ENCODE measurements around the gene DNAH6. TPM values are rescaled to one million over a fixed set of nuclear protein-coding genes. Genes with fewer than 3 reads are reported as not detected.

Gene DNAH6
- total RNA-seq, 1 experiment from 2014 or later: 0.26 TPM

DNA sequence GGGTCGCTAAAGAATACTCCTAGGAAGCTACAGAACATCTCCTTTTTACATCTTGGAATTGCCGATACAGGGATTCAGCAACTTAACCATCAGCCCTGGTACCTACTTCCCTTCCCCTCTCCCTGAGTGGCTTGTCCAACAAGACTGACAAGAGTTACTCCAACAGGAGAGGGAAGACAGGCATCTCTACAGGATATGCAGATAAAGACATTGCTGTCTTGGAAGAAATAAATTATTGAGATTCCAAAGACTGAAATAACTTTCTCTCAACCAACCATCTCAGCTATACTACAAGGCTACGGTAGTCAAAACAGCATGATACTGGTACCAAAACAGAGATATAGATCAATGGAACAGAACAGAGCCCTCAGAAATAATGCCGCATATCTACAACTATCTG lies 277.3 kb downstream of the DNAH6 start:
- WGBS (ENCODE audit: extremely low coverage, insufficient read length, low lambda C conversion rate): no CpG with 5 or more reads among the region's 4 CpGs
- no peak overlapping the region for H3K4me2 ChIP-seq (ENCODE audit: insufficient read depth, insufficient read length, low read length)
- H2BK12ac ChIP-seq (ENCODE audit: insufficient read length, low read depth, low read length): no peak overlapping the region
- H3K9ac ChIP-seq (ENCODE audit: extremely low read depth, insufficient read length, low read length): no peak overlapping the region
- no peak for TF ChIP-seq CTCF (conservative IDR thresholded peaks at IDR 0.05)
- H2BK120ac ChIP-seq (ENCODE audit: low read depth, low read length, poor library complexity, severe bottlenecking): no peak overlapping the region
- H3K4me1 Mint-ChIP-seq: peaks cover 6 to 10% of the 10 kb centered on the region in 2 experiments
- no peaks in the 10 kb centered on the region for H3K23me2 ChIP-seq (ENCODE audit: insufficient read length, low read depth, low read length, poor library complexity, severe bottlenecking)
- H3K36me3 Mint-ChIP-seq (ENCODE audit: insufficient read depth in 1 of 3, low read depth in 3 of 3): no peaks in the 10 kb centered on the region
- no peak overlapping the region for H3K14ac ChIP-seq (ENCODE audit: insufficient read depth, low read length)
- no peak overlapping the region for H2BK5ac ChIP-seq (ENCODE audit: insufficient read length, low read length)
- H3K9me3 Mint-ChIP-seq: 0 out of 5 replicates have a peak, but pooled peaks cover 0 to 4% of the 10 kb centered on the region in 2 experiments
- H3K79me1 ChIP-seq (ENCODE audit: insufficient read depth, low read depth, low read length, poor library complexity, severe bottlenecking): no peaks in the 10 kb centered on the region
- H3T11ph ChIP-seq (ENCODE audit: low read length): no peak overlapping the region
- H3K9me3 ChIP-seq (ENCODE audit: control insufficient read depth, low read depth, low read length): no peaks in the 10 kb centered on the region
- H2BK15ac ChIP-seq (ENCODE audit: low read depth, low read length): no peak overlapping the region
- no peak overlapping the region for H4K8ac ChIP-seq (replicated peaks; ENCODE audit: insufficient read length, low read depth, low read length)
- no peaks in the 10 kb centered on the region for H3K4me1 ChIP-seq (ENCODE audit: insufficient read depth, low read length)
- no peak overlapping the region for H4K91ac ChIP-seq (ENCODE audit: insufficient read length, low read depth, low read length)
- H3K18ac ChIP-seq (ENCODE audit: insufficient read length, low read depth, low read length): no peak overlapping the region
- H3K27ac ChIP-seq (ENCODE audit: insufficient read length, low read depth, low read length): no peak overlapping the region
- no peak overlapping the region for H3K4me3 Mint-ChIP-seq
- H2AFZ ChIP-seq (ENCODE audit: low read length): no peak overlapping the region
- no peak overlapping the region for H3K4ac ChIP-seq (ENCODE audit: low read depth, low read length)
- no peak overlapping the region for H3K23ac ChIP-seq (ENCODE audit: insufficient read length, low read depth, low read length)
- H2AK5ac ChIP-seq (ENCODE audit: insufficient read length, low read length): no peak overlapping the region
- H4K20me1 ChIP-seq (ENCODE audit: control insufficient read depth, insufficient read depth, insufficient read length): no peaks in the 10 kb centered on the region
- no peak overlapping the region for H2BK20ac ChIP-seq (ENCODE audit: low read depth, low read length, poor library complexity, severe bottlenecking)
- peaks cover 1% of the 10 kb centered on the region; the same call in 1 of the 2 replicates for H3K27me3 Mint-ChIP-seq (ENCODE audit: low read depth)
- no peak overlapping the region for H4K5ac ChIP-seq (ENCODE audit: insufficient read length, low read depth, low read length)
- H3K27ac Mint-ChIP-seq: no peak overlapping the region
- H3K56ac ChIP-seq (ENCODE audit: insufficient read length, low read depth, low read length): no peak overlapping the region
- no peaks in the 10 kb centered on the region for H3K79me2 ChIP-seq (ENCODE audit: insufficient read depth, low read length)
- H3K27me3 ChIP-seq (ENCODE audit: insufficient read depth, low read length): no peaks in the 10 kb centered on the region
- no peak for DNase-seq
